Muscle of back (tissue), 11 donors: ENCODE measurements around the gene GRID1. TPM values are rescaled to one million over a fixed set of nuclear protein-coding genes. Genes with fewer than 3 reads are reported as not detected.

Experiments used
- DNase-seq, 3 donors: peaks; one replicate each; pipeline versions ENCODE4 v3.0.0 to v3.0.0-alpha.2; 2013
- polyA plus RNA-seq, 10 donors: library from polyadenylated mRNA; unstranded; fragments of 120-200 nt; gene quantifications; one replicate each; pipeline ENCODE4 v1.2.1, GENCODE V29; 2013; ENCODE audit not compliant: insufficient read length in 10 of 10

GRID1 gene
- polyA plus RNA-seq, 10 donors, result 2.7 to 8.4 (median 5.9) TPM

- DNase-seq, result no peak
These were observed 135.9 kb downstream of the GRID1 start for GRCh38 chr10:86230557-86231180.

- DNase-seq, result no peak
These were observed 136.6 kb downstream of the GRID1 start for GRCh38 chr10:86229811-86230556.

GRCh38 chr10:86229376-86229775 is 137.2 kb downstream of the GRID1 start:
- no peak for DNase-seq

- no peak for DNase-seq
These were observed 138.9 kb downstream of the GRID1 start for GRCh38 chr10:86227501-86228258.

- no peak for DNase-seq
These were observed 139.8 kb downstream of the GRID1 start for GRCh38 chr10:86226781-86227201.

- no peak for DNase-seq
These were observed 140.6 kb downstream of the GRID1 start for GRCh38 chr10:86226016-86226415.

- DNase-seq, result peak; percentile 30 to 64 (median 56)
These were observed 141.4 kb downstream of the GRID1 start for GRCh38 chr10:86225103-86225782.

- no peak for DNase-seq
These were observed 142.1 kb downstream of the GRID1 start for GRCh38 chr10:86224354-86225102.

GRCh38 chr10:86223256-86223655 is 143.3 kb downstream of the GRID1 start:
- DNase-seq, result no peak

GRCh38 chr10:86222687-86223086 is 143.9 kb downstream of the GRID1 start:
- no peak for DNase-seq

- DNase-seq, result no peak
These were observed 144.3 kb downstream of the GRID1 start for GRCh38 chr10:86222336-86222650.

GRCh38 chr10:86221442-86222335 is 144.9 kb downstream of the GRID1 start:
- DNase-seq, result no peak

- no peak for DNase-seq
These were observed 146.0 kb downstream of the GRID1 start for GRCh38 chr10:86220626-86221025.

- no peak for DNase-seq
These were observed 147.3 kb downstream of the GRID1 start for GRCh38 chr10:86219271-86219670.

GRCh38 chr10:86218842-86219241 is 147.8 kb downstream of the GRID1 start:
- no peak for DNase-seq

- no peak for DNase-seq
These were observed 148.4 kb downstream of the GRID1 start for GRCh38 chr10:86218160-86218559.

- peak in 2 of 3 donors; percentile 16 to 32 for DNase-seq
These were observed 149.1 kb downstream of the GRID1 start for GRCh38 chr10:86217371-86218080.

- DNase-seq, result no peak
These were observed 149.7 kb downstream of the GRID1 start for GRCh38 chr10:86216886-86217285.

- no peak for DNase-seq
These were observed 150.9 kb downstream of the GRID1 start for GRCh38 chr10:86215712-86216111.

GRCh38 chr10:86215046-86215445 is 151.5 kb downstream of the GRID1 start:
- peak in 1 of 3 donors; percentile 17 for DNase-seq
